Endothelial cell of umbilical vein (primary cell): ENCODE results near the gene P2RY2. TPM values are rescaled to one million over a fixed set of nuclear protein-coding genes. Genes with fewer than 3 reads are reported as not detected.

Experiments used
- BruUV-seq: library from RNA; stranded (reverse); fragments of 400-500 nt; replicated peaks from 2 replicates; lab custom pipeline; 2021; lab: Mats Ljungman, UMichigan
- CTCF ChIA-PET: fragments of 300-600, 350-600 bp; sonication (Branson Sonifier 250); formaldehyde crosslinking; loops from one replicate; lab custom pipeline; 2021; ENCODE audit warnings: antibody characterized with exemption, inconsistent platforms; lab: Charles Lee
- POLR2A ChIA-PET: fragments of 300-600, 350-600 bp; sonication (Branson Sonifier 250); formaldehyde crosslinking; loops from one replicate; lab custom pipeline; 2021; ENCODE audit warnings: antibody characterized with exemption, inconsistent platforms; lab: Charles Lee
- DNase-seq: peaks from one replicate; pipeline ENCODE4 v3.0.0-alpha.2; 2011; ENCODE audit warnings: low read depth, low spot score
- FAIRE-seq: peaks from 2 replicates; lab custom pipeline; 2011; peaks lifted over from hg19 to GRCh38; lab: Jason Lieb, UNC
- H2AFZ ChIP-seq: 2 replicates; pipeline ENCODE4 v1.6.0; 2012; ENCODE audit warnings: low read depth, low read length, control low read depth, inconsistent platforms
- H3K27ac ChIP-seq: 2 replicates; pipeline ENCODE4 v1.5.1; 2011; ENCODE audit warnings: low read depth, mild to moderate bottlenecking, control low read depth, low read length, moderate library complexity; ENCODE audit not compliant: insufficient read depth
- H3K27me3 ChIP-seq, 2 experiments: 2 replicates each; pipeline versions ENCODE4 v1.6.0 to v1.6.1; 2011; ENCODE audit warnings: low read length in 2 of 2, mixed read lengths in 1 of 2; ENCODE audit not compliant: control insufficient read depth in 2 of 2, insufficient read depth in 2 of 2
- H3K36me3 ChIP-seq, 2 experiments: 2 replicates in 1 of 2; 3 replicates in 1 of 2; pipeline ENCODE4 v1.5.1; 2011; ENCODE audit warnings: low read length in 2 of 2, mild to moderate bottlenecking in 1 of 2, moderate library complexity in 1 of 2; ENCODE audit not compliant: control insufficient read depth in 2 of 2, insufficient read depth in 2 of 2; ENCODE audit errors: extremely low read depth in 1 of 2
- H3K4me1 ChIP-seq: 3 replicates; pipeline ENCODE4 v1.5.1; 2011; ENCODE audit warnings: mild to moderate bottlenecking, low read length; ENCODE audit not compliant: control insufficient read depth, insufficient read depth; ENCODE audit errors: extremely low read depth
- H3K4me2 ChIP-seq: 2 replicates; pipeline ENCODE4 v1.6.1; 2011; ENCODE audit warnings: low read length, control low read depth, mixed read lengths; ENCODE audit not compliant: insufficient read depth
- H3K4me3 ChIP-seq, 3 experiments: fragments of 200-600 bp in 1 of 3; sonication (generic), shearing (Covaris generic) in 1 of 3; replicated peaks in 1 of 3; 2 replicates each; pipeline ENCODE4 v1.5.1; 2011 to 2016; ENCODE audit warnings: control low read depth in 3 of 3, low read length in 3 of 3, mild to moderate bottlenecking in 2 of 3, inconsistent platforms in 1 of 3, low read depth in 1 of 3, moderate library complexity in 1 of 3; ENCODE audit not compliant: insufficient read depth in 1 of 3
- H3K79me2 ChIP-seq: 2 replicates; pipeline ENCODE4 v1.6.0; 2012; ENCODE audit warnings: low read length, inconsistent platforms; ENCODE audit not compliant: control insufficient read depth, insufficient read depth
- H3K9ac ChIP-seq: replicated peaks from 2 replicates; pipeline ENCODE3; 2011; ENCODE audit warnings: low read length, control low read depth; ENCODE audit not compliant: insufficient read depth; ENCODE audit errors: extremely low read depth
- H3K9me1 ChIP-seq: replicated peaks from 3 replicates; pipeline ENCODE4 v1.6.0; 2011; ENCODE audit warnings: mild to moderate bottlenecking, low read length; ENCODE audit not compliant: control insufficient read depth, insufficient read depth; ENCODE audit errors: extremely low read depth
- H3K9me3 ChIP-seq: replicated peaks from 2 replicates; pipeline ENCODE4 v1.5.1; 2012; ENCODE audit warnings: low read length, inconsistent platforms; ENCODE audit not compliant: control insufficient read depth, insufficient read depth
- H4K20me1 ChIP-seq: replicated peaks from 2 replicates; pipeline ENCODE3; 2011; ENCODE audit warnings: mild to moderate bottlenecking, low read length; ENCODE audit not compliant: control insufficient read depth, insufficient read depth; ENCODE audit errors: extremely low read depth
- EZH2 ChIP-seq: IDR thresholded peaks from 2 replicates; pipeline ENCODE4 v1.6.1; 2012; ENCODE audit warnings: borderline replicate concordance, low read depth, mild to moderate bottlenecking, moderate library complexity, low read length, inconsistent platforms; ENCODE audit not compliant: severe bottlenecking
- FOS ChIP-seq: IDR thresholded peaks from 2 replicates; pipeline ENCODE4 v1.6.1; 2011; ENCODE audit warnings: mild to moderate bottlenecking, low read length, moderate library complexity, borderline replicate concordance; ENCODE audit not compliant: insufficient read depth
- GATA2 ChIP-seq: IDR thresholded peaks from 2 replicates; pipeline ENCODE4 v1.7.0; 2011; ENCODE audit warnings: low read depth, mild to moderate bottlenecking, moderate library complexity, mixed read lengths, low read length; ENCODE audit not compliant: insufficient read length, insufficient read depth
- JUN ChIP-seq: IDR thresholded peaks from 2 replicates; pipeline ENCODE4 v1.6.1; 2011; ENCODE audit warnings: borderline replicate concordance, low read depth; ENCODE audit not compliant: insufficient read length, insufficient read depth
- MYC ChIP-seq: IDR thresholded peaks from one replicate; pipeline ENCODE4 v1.6.1; 2011; ENCODE audit warnings: mild to moderate bottlenecking, low read depth, low read length
- POLR2A ChIP-seq: IDR thresholded peaks from 2 replicates; pipeline ENCODE4 v1.6.1; 2012; ENCODE audit warnings: low read depth, mild to moderate bottlenecking, control low read depth, low read length
- POLR2AphosphoS5 ChIP-seq: IDR thresholded peaks from 2 replicates; pipeline ENCODE4 v1.6.1; 2012; ENCODE audit warnings: low read depth, mild to moderate bottlenecking, control low read depth, low read length, moderate library complexity; ENCODE audit not compliant: insufficient read depth
- dilution Hi-C: fragments of 300-500 bp; cut with MboI; formaldehyde crosslinking; loops from one replicate; pipeline ENCODE4 v1.15.0; 2019; ENCODE audit warnings: low sequenced_read_pairs; ENCODE audit not compliant: extremely low pct_ligation_motif_present
- intact Hi-C: fragments of 100-400 bp; cut with micrococcal nuclease; formaldehyde crosslinking; loops from one replicate; pipeline ENCODE4 v1.10.0; 2022
- polyA plus RNA-seq, 4 experiments: library from polyadenylated mRNA; depleted of rRNA in 3 of 4; stranded (reverse) in 3 of 4; unstranded in 1 of 4; fragments of >200 nt; gene quantifications; 2 replicates each; pipeline versions ENCODE4 v1.2.1 to v1.2.3, GENCODE V29; 2011 to 2012; ENCODE audit warnings: missing spikeins in 1 of 4
- total RNA-seq: library from RNA; stranded (reverse); gene quantifications from 2 replicates; pipeline ENCODE4 v1.2.3, GENCODE V29; 2021
- TF ChIP-seq, protein P1 (sequence below): IDR thresholded peaks from 2 replicates; pipeline ENCODE4 v1.6.1; 2011; ENCODE audit not compliant: insufficient read depth, insufficient read length
- TF ChIP-seq, protein P2 (sequence below), 2 donors: IDR thresholded peaks; 1 replicate in 1 of 2; 2 replicates in 1 of 2; pipeline ENCODE4 v1.5.1; 2011; ENCODE audit warnings: low read length in 2 of 2, mild to moderate bottlenecking in 2 of 2, moderate library complexity in 2 of 2, control low read depth in 1 of 2, inconsistent platforms in 1 of 2, low read depth in 1 of 2; ENCODE audit not compliant: insufficient read depth in 1 of 2; ENCODE audit errors: extremely low read depth in 1 of 2

Gene P2RY2
- total and polyA plus RNA-seq, 2 donors (not counting 3 experiments of a cell fraction or from before 2014, with no cell fraction given), result 4.8 to 5.6 TPM

DNA sequence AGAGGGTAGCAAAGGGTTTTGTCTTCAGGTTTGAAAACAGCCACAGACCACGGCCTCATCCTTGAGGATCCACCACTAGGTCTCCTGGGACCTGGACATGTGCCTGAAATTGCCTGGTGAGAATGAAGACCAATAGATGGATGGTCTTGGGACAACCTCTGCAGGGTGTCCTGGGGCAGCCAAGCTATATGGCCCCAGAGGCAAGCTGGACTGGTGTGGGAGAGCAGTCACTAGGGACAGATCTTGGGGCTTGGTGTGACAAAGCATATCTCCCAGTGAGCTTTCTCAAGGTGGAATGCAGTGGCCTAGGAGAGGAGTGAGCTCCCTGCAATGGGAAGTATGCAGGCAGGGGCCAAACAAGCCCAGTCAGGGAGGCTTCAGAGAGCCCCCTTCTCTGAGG, 67.6 kb downstream of the P2RY2 start:
- no peak overlapping the region for H3K4me2 ChIP-seq
- BruUV-seq, result no TSS peak
- no peak for TF ChIP-seq POLR2AphosphoS5
- no peak for TF ChIP-seq FOS
- TF ChIP-seq MYC, result no peak
- TF ChIP-seq EZH2, result no peak
- no peak for TF ChIP-seq GATA2
- TF ChIP-seq, protein P1, sequence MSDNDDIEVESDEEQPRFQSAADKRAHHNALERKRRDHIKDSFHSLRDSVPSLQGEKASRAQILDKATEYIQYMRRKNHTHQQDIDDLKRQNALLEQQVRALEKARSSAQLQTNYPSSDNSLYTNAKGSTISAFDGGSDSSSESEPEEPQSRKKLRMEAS, result no peak
- TF ChIP-seq JUN, result no peak
- TF ChIP-seq, protein P2, sequence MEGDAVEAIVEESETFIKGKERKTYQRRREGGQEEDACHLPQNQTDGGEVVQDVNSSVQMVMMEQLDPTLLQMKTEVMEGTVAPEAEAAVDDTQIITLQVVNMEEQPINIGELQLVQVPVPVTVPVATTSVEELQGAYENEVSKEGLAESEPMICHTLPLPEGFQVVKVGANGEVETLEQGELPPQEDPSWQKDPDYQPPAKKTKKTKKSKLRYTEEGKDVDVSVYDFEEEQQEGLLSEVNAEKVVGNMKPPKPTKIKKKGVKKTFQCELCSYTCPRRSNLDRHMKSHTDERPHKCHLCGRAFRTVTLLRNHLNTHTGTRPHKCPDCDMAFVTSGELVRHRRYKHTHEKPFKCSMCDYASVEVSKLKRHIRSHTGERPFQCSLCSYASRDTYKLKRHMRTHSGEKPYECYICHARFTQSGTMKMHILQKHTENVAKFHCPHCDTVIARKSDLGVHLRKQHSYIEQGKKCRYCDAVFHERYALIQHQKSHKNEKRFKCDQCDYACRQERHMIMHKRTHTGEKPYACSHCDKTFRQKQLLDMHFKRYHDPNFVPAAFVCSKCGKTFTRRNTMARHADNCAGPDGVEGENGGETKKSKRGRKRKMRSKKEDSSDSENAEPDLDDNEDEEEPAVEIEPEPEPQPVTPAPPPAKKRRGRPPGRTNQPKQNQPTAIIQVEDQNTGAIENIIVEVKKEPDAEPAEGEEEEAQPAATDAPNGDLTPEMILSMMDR (IDR thresholded peaks at IDR 0.05; ENCODE audit: extremely low read depth in 1 of 2, insufficient read depth in 1 of 2, low read depth in 1 of 2, low read length in 2 of 2), result no peak
- no peak for TF ChIP-seq POLR2A
- no peaks in the 10 kb centered on the region for H3K9me3 ChIP-seq
- no peak overlapping the region for H3K4me3 ChIP-seq
- H3K27me3 ChIP-seq, result no peaks in the 10 kb centered on the region
- H3K27ac ChIP-seq, result no peak overlapping the region
- FAIRE-seq (no peak), DNase-seq (no peak)
- H3K9ac ChIP-seq, result no peak overlapping the region
- dilution Hi-C loops, result no loop called here
- ChIA-PET CTCF (interaction anchor here (1.0 to 1.3 kb wide), 3 partner anchors 15 to 49 kb away, joined by 3 to 5 read pairs (median 4); no protein-coding TSS in a partner anchor), POLR2A (no interaction called here)
- intact Hi-C loops, result no loop called here
- no peaks in the 10 kb centered on the region for H3K36me3 ChIP-seq
- H3K4me1 ChIP-seq, result peaks cover 17% of the 10 kb centered on the region
- no peak overlapping the region for H2AFZ ChIP-seq
- no peaks in the 10 kb centered on the region for H3K9me1 ChIP-seq
- H4K20me1 ChIP-seq, result no peaks in the 10 kb centered on the region
- no peaks in the 10 kb centered on the region for H3K79me2 ChIP-seq

Other genes starting within 250 kb of the P2RY2 start
- 56.2 and 56.9 TPM in 2 replicates for gene FCHSD2, start 76.0 kb upstream of the P2RY2 start, total RNA-seq
- gene FCHSD2, start 76.0 kb upstream of the P2RY2 start, polyA plus RNA-seq, result 17.7 and 20.8 TPM in 2 replicates
- gene P2RY6, start 54.1 kb downstream of the P2RY2 start, total RNA-seq, result 0.30 TPM in 1 of 2 replicates, not detected in the other
- 0.47 and 0.54 TPM in 2 replicates for gene P2RY6, start 54.1 kb downstream of the P2RY2 start, polyA plus RNA-seq
- gene ARHGEF17, start 90.0 kb downstream of the P2RY2 start, total RNA-seq, result 80.6 and 89.9 TPM in 2 replicates
- 74.9 and 94.3 TPM in 2 replicates for gene ARHGEF17, start 90.0 kb downstream of the P2RY2 start, polyA plus RNA-seq
- 12.6 and 13.1 TPM in 2 replicates for gene RELT, start 158.1 kb downstream of the P2RY2 start, total RNA-seq
- 6.7 and 8.2 TPM in 2 replicates for gene RELT, start 158.1 kb downstream of the P2RY2 start, polyA plus RNA-seq